Stomach (tissue), 4 donors: ENCODE data around the gene ZFAND6.

Experiments used
- CTCF ChIP-seq, 7 experiments: fragments of 450-650 bp in 4 of 7; fragments of 200-600 bp in 3 of 7; sonication (generic) in 3 of 7; IDR thresholded peaks; one replicate each; pipeline ENCODE4 v1.5.1; 2016 to 2019; ENCODE audit warnings: antibody characterized with exemption in 7 of 7, control low read depth in 2 of 7, mild to moderate bottlenecking in 1 of 7
- EP300 ChIP-seq: sonication (generic); formaldehyde crosslinking; IDR thresholded peaks from one replicate; pipeline ENCODE4 v1.6.1; 2017; ENCODE audit warnings: antibody characterized with exemption
- POLR2A ChIP-seq, 4 donors: fragments of 450-650 bp; IDR thresholded peaks; one replicate each; pipeline ENCODE4 v1.6.1; 2016; ENCODE audit warnings: antibody characterized with exemption in 4 of 4, control low read depth in 2 of 4, mild to moderate bottlenecking in 1 of 4, moderate library complexity in 1 of 4

- TF ChIP-seq POLR2A (IDR thresholded peaks at IDR 0.05) (no peak), CTCF (IDR thresholded peaks at IDR 0.05) (no peak), EP300 (no peak)
These were observed 117.7 kb downstream of the ZFAND6 start for GRCh38 chr15:80177156-80177555.
